Vagina (tissue), 2 donors: ENCODE results near the gene PARP9. TPM values are rescaled to one million over a fixed set of nuclear protein-coding genes. Genes with fewer than 3 reads are reported as not detected.
"Not testable (repeated sequence)": the region's sequence is repeated elsewhere in the genome, so short reads cannot be mapped to it uniquely, and the experiment has no call there.

Experiments
- DNase-seq, 2 donors: peaks; one replicate each; pipeline ENCODE4 v3.0.0-alpha.2; 2017; ENCODE audit errors: extremely low spot score in 2 of 2
- H3K27ac ChIP-seq: fragments of 200-600 bp; sonication (generic); one replicate; pipeline ENCODE4 v1.5.1; 2019
- H3K27me3 ChIP-seq: fragments of 200-600 bp; sonication (generic); one replicate; pipeline ENCODE4 v1.5.1; 2019
- H3K36me3 ChIP-seq, 2 donors: fragments of 200-600 bp; sonication (generic); one replicate each; pipeline ENCODE4 v1.5.1; 2017 to 2019
- H3K4me1 ChIP-seq: fragments of 200-600 bp; sonication (generic); one replicate; pipeline ENCODE4 v1.5.1; 2019
- H3K4me3 ChIP-seq, 2 donors: fragments of 200-600 bp; sonication (generic); 1 replicate in 1 of 2; 2 replicates in 1 of 2; pipeline ENCODE4 v1.5.1; 2016 to 2019
- H3K9me3 ChIP-seq: fragments of 200-600 bp; sonication (generic); one replicate; pipeline ENCODE4 v1.5.1; 2019
- POLR2A ChIP-seq, 2 donors: fragments of 450-650 bp; IDR thresholded peaks; one replicate each; pipeline ENCODE4 v1.6.1; 2017; ENCODE audit warnings: antibody characterized with exemption in 2 of 2, mild to moderate bottlenecking in 2 of 2, moderate library complexity in 2 of 2
- POLR2AphosphoS5 ChIP-seq, 2 donors: sonication (generic); formaldehyde crosslinking; IDR thresholded peaks; one replicate each; pipeline ENCODE4 v1.9.0; 2017; ENCODE audit warnings: antibody characterized with exemption in 2 of 2, mild to moderate bottlenecking in 2 of 2, low read depth in 1 of 2; ENCODE audit not compliant: insufficient read depth in 1 of 2
- intact Hi-C: fragments of 100-400 bp; cut with DNase I; formaldehyde crosslinking; loops from one replicate; pipeline ENCODE4 v1.15.1; 2023
- total RNA-seq: library from RNA; depleted of rRNA; stranded (reverse); fragments of >200 nt; gene quantifications from one replicate; pipeline ENCODE4 v1.2.3, GENCODE V29; 2016
- TF ChIP-seq, protein P1 (sequence below), 3 experiments: fragments of 450-650 bp in 2 of 3; fragments of 200-600 bp in 1 of 3; sonication (generic) in 1 of 3; IDR thresholded peaks; one replicate each; pipeline ENCODE4 v1.5.1; 2017 to 2019; ENCODE audit warnings: antibody characterized with exemption in 3 of 3, mild to moderate bottlenecking in 2 of 3, moderate library complexity in 2 of 3

The PARP9 gene
- total RNA-seq, 1 donor from 2014 or later = 19.4 TPM

DNA sequence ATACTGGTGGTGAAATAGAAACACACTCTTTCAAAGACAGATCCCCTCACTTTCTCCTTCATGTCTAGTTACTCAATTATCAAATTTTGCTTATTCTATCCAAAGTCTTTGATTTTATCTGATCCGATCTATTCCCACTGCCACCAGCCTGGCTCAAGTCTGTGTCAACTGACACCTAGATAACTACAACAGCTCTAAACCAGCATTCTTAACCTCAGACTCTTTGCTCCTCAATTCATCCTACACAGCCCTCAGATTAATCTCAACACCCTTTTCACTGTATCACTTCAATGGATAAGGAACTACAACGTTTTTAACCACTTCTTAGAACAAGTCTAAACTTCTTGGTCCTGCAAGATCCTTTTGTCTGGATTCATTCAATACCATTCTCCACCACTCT is 58.4 kb downstream of the PARP9 start:
- intact Hi-C loops = no loop called here
- Histone ChIP-seq H3K9me3 (no peaks in the 10 kb centered on the region), H3K4me1 (peaks cover 8% of the 10 kb centered on the region), H3K4me3 (no peak overlapping the region), H3K36me3 (no peaks in the 10 kb centered on the region), H3K27me3 (no peaks in the 10 kb centered on the region), H3K27ac (no peak overlapping the region)
- TF ChIP-seq, protein P1, sequence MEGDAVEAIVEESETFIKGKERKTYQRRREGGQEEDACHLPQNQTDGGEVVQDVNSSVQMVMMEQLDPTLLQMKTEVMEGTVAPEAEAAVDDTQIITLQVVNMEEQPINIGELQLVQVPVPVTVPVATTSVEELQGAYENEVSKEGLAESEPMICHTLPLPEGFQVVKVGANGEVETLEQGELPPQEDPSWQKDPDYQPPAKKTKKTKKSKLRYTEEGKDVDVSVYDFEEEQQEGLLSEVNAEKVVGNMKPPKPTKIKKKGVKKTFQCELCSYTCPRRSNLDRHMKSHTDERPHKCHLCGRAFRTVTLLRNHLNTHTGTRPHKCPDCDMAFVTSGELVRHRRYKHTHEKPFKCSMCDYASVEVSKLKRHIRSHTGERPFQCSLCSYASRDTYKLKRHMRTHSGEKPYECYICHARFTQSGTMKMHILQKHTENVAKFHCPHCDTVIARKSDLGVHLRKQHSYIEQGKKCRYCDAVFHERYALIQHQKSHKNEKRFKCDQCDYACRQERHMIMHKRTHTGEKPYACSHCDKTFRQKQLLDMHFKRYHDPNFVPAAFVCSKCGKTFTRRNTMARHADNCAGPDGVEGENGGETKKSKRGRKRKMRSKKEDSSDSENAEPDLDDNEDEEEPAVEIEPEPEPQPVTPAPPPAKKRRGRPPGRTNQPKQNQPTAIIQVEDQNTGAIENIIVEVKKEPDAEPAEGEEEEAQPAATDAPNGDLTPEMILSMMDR (IDR thresholded peaks at IDR 0.05) = no peak
- TF ChIP-seq POLR2AphosphoS5 (IDR thresholded peaks at IDR 0.05; ENCODE audit: insufficient read depth in 1 of 2, low read depth in 1 of 2) (no peak), POLR2A (IDR thresholded peaks at IDR 0.05) (no peak)
- no peak for DNase-seq

DNA sequence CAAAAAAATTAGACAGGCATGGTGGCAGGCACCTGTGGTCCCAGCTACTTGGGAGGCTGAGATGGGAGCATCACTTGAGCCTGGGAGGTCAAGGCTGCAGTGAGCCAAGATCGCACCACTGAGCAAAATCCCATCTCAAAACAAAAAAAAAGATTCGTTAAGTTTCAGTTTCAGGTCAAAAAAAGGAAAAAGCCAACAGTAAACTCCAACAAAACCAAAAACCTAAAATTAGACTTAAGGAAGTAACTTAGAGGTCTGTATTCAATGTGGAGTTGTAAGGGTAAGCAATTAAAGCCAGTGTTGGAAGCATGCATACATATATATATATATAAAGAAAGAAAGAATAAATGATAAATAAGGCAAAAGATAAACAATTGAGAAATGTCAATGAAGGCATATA is 61.2 kb downstream of the PARP9 start:
- DNase-seq = no peak
- Histone ChIP-seq H3K9me3 (no peaks in the 10 kb centered on the region), H3K36me3 (no peaks in the 10 kb centered on the region), H3K27ac (no peak overlapping the region), H3K27me3 (no peaks in the 10 kb centered on the region), H3K4me1 (peaks cover 10% of the 10 kb centered on the region), H3K4me3 (no peak overlapping the region)
- intact Hi-C loops = no loop called here
- no peak for TF ChIP-seq POLR2AphosphoS5 (IDR thresholded peaks at IDR 0.05; ENCODE audit: insufficient read depth in 1 of 2, low read depth in 1 of 2)
- TF ChIP-seq POLR2A (IDR thresholded peaks at IDR 0.05) = no peak
- TF ChIP-seq, protein P1 (IDR thresholded peaks at IDR 0.05) = no peak

DNA sequence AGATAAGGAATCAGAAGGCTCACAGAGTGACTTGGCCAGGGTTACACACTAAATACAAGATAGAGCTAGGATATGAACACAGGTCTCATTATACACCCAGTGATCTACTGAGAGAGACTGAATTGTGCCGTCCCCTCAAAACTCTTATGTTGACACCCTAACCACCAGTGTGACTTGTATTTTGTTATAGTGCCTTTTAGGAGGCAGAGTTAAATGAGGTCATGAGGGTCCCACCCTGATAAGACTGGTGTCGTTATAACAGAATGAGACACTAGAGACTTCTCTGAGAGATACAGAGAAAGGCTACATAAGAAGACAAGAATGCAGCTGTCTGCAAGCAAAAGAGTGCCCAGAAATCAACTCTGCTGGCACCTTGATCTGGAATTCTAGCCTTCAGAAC is 62.0 kb downstream of the PARP9 start:
- no peak overlapping the region for H3K4me3 ChIP-seq
- no peaks in the 10 kb centered on the region for H3K36me3 ChIP-seq
- DNase-seq = no peak
- no peaks in the 10 kb centered on the region for H3K27me3 ChIP-seq
- H3K9me3 ChIP-seq = no peaks in the 10 kb centered on the region
- intact Hi-C loops = no loop called here
- TF ChIP-seq POLR2A (IDR thresholded peaks at IDR 0.05) (no peak), POLR2AphosphoS5 (IDR thresholded peaks at IDR 0.05; ENCODE audit: insufficient read depth in 1 of 2, low read depth in 1 of 2) (no peak)
- TF ChIP-seq, protein P1 (IDR thresholded peaks at IDR 0.05) = no peak
- no peak overlapping the region for H3K27ac ChIP-seq
- peaks cover 17% of the 10 kb centered on the region for H3K4me1 ChIP-seq

- DNase-seq, H3K27ac ChIP-seq, H3K9me3 ChIP-seq, intact Hi-C loops, H3K36me3 ChIP-seq, H3K4me3 ChIP-seq, H3K27me3 ChIP-seq: not testable (repeated sequence)
- peaks cover 17% of the 10 kb centered on the region for H3K4me1 ChIP-seq
Observed at GRCh38 chr3:122500964-122501363, 63.1 kb downstream of the PARP9 start.

GRCh38 chr3:122498152-122498551 is 65.9 kb downstream of the PARP9 start:
- intact Hi-C loops = no loop called here

More at GRCh38 chr3:122498152-122498551, 65.9 kb downstream of the PARP9 start:
- TF ChIP-seq POLR2AphosphoS5 (IDR thresholded peaks at IDR 0.05; ENCODE audit: insufficient read depth in 1 of 2, low read depth in 1 of 2) (no peak), POLR2A (IDR thresholded peaks at IDR 0.05) (no peak)
- TF ChIP-seq, protein P1 (IDR thresholded peaks at IDR 0.05) = no peak
- DNase-seq = no peak
- Histone ChIP-seq H3K36me3 (peaks cover 0 to 31% of the 10 kb centered on the region in 2 donors), H3K4me3 (no peak overlapping the region), H3K27me3 (no peaks in the 10 kb centered on the region), H3K9me3 (no peaks in the 10 kb centered on the region), H3K27ac (no peak overlapping the region), H3K4me1 (peaks cover 11% of the 10 kb centered on the region)
